ENCODE data around the gene CCL17.
"Not testable (repeated sequence)": the region's sequence is repeated elsewhere in the genome, so short reads cannot be mapped to it uniquely, and the experiment has no call there.

Gene CCL17

GRCh38 chr16:57435838-57436237 is 31.3 kb downstream of the CCL17 start:
- no peak for DNase-seq

GRCh38 chr16:57439947-57440346 is 35.4 kb downstream of the CCL17 start:
- DNase-seq: not testable (repeated sequence)

GRCh38 chr16:57440551-57440950 is 36.0 kb downstream of the CCL17 start:
- not testable (repeated sequence) for DNase-seq

- DNase-seq: no peak
These were observed 40.1 kb downstream of the CCL17 start for GRCh38 chr16:57444711-57445110.

- DNase-seq: no peak
These were observed 40.9 kb downstream of the CCL17 start for GRCh38 chr16:57445510-57445909.

- DNase-seq: no peak
These were observed 42.1 kb downstream of the CCL17 start for GRCh38 chr16:57446531-57447185.

- peak; percentile 78 for DNase-seq
These were observed 42.8 kb downstream of the CCL17 start, which contains the start of the genes CIAPIN1 and COQ9 for GRCh38 chr16:57447186-57447962. CIAPIN1 (minus strand) TSS chr16:57447385; CDS start chr16:57440928, 6,457 bp downstream. COQ9 (plus strand) TSS chr16:57447479; CDS start chr16:57447506, 27 bp downstream.

- DNase-seq: no peak
These were observed 47.5 kb downstream of the CCL17 start for GRCh38 chr16:57452021-57452420.

- peak; percentile 65 for DNase-seq
These were observed 57.8 kb downstream of the CCL17 start, which contains the start of gene POLR2C for GRCh38 chr16:57462209-57462977. POLR2C (plus strand) TSS chr16:57462679; CDS start chr16:57462725, 46 bp downstream.

- no peak for DNase-seq
These were observed 58.4 kb downstream of the CCL17 start for GRCh38 chr16:57462978-57463362.

- no peak for DNase-seq
These were observed 60.0 kb downstream of the CCL17 start for GRCh38 chr16:57464523-57464922.

All from NK-92 treated with Interleukin-12 subunit alpha and Interleukin-12 subunit beta, amount 100 ng/mL, for 24 hours (cell line).